ENCODE data around the gene CDSN. TPM values are rescaled to one million over a fixed set of nuclear protein-coding genes. Genes with fewer than 3 reads are reported as not detected.

The CDSN gene
- total and polyA plus RNA-seq, 2 of the 8 experiments (the other 6 are each of a cell fraction or from before 2014, with no cell fraction given), result not detected

- 0 out of 2 replicates have a peak overlapping the region, but pooled peaks have one; percentile 48 for H2BK20ac ChIP-seq (ENCODE audit: low read length)
- H3K9ac ChIP-seq (replicated peaks in 1 of 4; ENCODE audit: extremely low read depth in 1 of 4, low read depth in 3 of 4, low read length in 3 of 4), result no peak overlapping the region
- H2AK5ac ChIP-seq (ENCODE audit: low read depth, low read length), result no peak overlapping the region
- CTCF ChIA-PET (ENCODE audit: partially characterized antibody), result interaction anchor here (0.5 to 13.3 kb wide), 68 partner anchors 7 to 627 kb away, joined by 3 to 285 read pairs (median 4); partner anchors contain the start of genes MUC22, MUCL3, POU5F1 and PSORS1C2
- no peak overlapping the region for H3K14ac ChIP-seq (ENCODE audit: insufficient read length)
- H4K91ac ChIP-seq (replicated peaks; ENCODE audit: insufficient read length, low read length), result no peak overlapping the region
- no peak overlapping the region for H3K27ac ChIP-seq (ENCODE audit: low read depth, low read length)
- H3K56ac ChIP-seq (replicated peaks; ENCODE audit: insufficient read length, low read depth, low read length), result no peak overlapping the region
- H3K23me2 ChIP-seq (ENCODE audit: low read depth, low read length), result 0 out of 2 replicates have a peak, but pooled peaks cover 2% of the 10 kb centered on the region
- H4K8ac ChIP-seq (ENCODE audit: extremely low read depth, insufficient read depth, low read length), result no peak overlapping the region
- no peaks in the 10 kb centered on the region for H3K79me2 ChIP-seq (ENCODE audit: control insufficient read depth in 1 of 2, insufficient read depth in 2 of 2, low read length in 2 of 2)
- H2BK12ac ChIP-seq (ENCODE audit: low read depth, low read length), result peak overlapping the region; percentile 87; the same call in 1 of the 2 replicates
- no peak overlapping the region; the same call in 1 of the 2 replicates for H2BK15ac ChIP-seq (ENCODE audit: low read length)
- no peaks in the 10 kb centered on the region for H4K20me1 ChIP-seq (replicated peaks in 1 of 2; ENCODE audit: control insufficient read depth in 1 of 2, insufficient read depth in 2 of 2, low read length in 2 of 2)
- no peaks in the 10 kb centered on the region for H3K27me3 ChIP-seq (replicated peaks in 1 of 4; ENCODE audit: control insufficient read depth in 3 of 4, extremely low read depth in 1 of 4, insufficient read depth in 3 of 4, low read length in 3 of 4)
- FAIRE-seq (no peak), DNase-seq (ENCODE audit: low read depth in 1 of 2, low spot score in 2 of 2) (peak; percentile 29 to 84)
- no peak overlapping the region for H3K18ac ChIP-seq (ENCODE audit: extremely low read depth, low read length)
- peak overlapping the region; percentile 81; the same call in 1 of the 2 replicates for H2AFZ ChIP-seq (ENCODE audit: low read length)
- H3K23ac ChIP-seq (ENCODE audit: insufficient read length), result no peak overlapping the region
- H2BK5ac ChIP-seq (ENCODE audit: low read depth, low read length), result no peak overlapping the region
- H2BK120ac ChIP-seq (replicated peaks; ENCODE audit: low read depth, low read length), result no peak overlapping the region
- POLR2A ChIA-PET (ENCODE audit: partially characterized antibody), result interaction anchor here (0.6 to 1.8 kb wide), 7 partner anchors 9 to 543 kb away, joined by 3 to 5 read pairs (median 4); partner anchors contain the start of gene VARS2
- H4K5ac ChIP-seq (ENCODE audit: insufficient read length, low read depth, low read length), result no peak overlapping the region
- no peaks in the 10 kb centered on the region for H3K9me3 ChIP-seq (ENCODE audit: insufficient read depth in 2 of 2, low read depth in 1 of 2, low read length in 1 of 2)
- no peak overlapping the region for H3K4ac ChIP-seq (replicated peaks; ENCODE audit: insufficient read length, low read depth, low read length)
- H3K79me1 ChIP-seq (ENCODE audit: low read depth, low read length), result no peaks in the 10 kb centered on the region
- no peaks in the 10 kb centered on the region for H3K36me3 ChIP-seq (ENCODE audit: control insufficient read depth in 2 of 4, insufficient read depth in 4 of 4, low read length in 3 of 4)
- peaks cover 0 to 4% (median 3%) of the 10 kb centered on the region in 4 experiments; a peak in 6 of 7 replicates for H3K4me1 ChIP-seq (replicated peaks in 1 of 4; ENCODE audit: control insufficient read depth in 3 of 4, insufficient read depth in 4 of 4, low read length in 3 of 4)
- WGBS, 2 experiments (ENCODE audit: extremely low coverage in 1 of 2, insufficient coverage in 1 of 2, insufficient read length in 1 of 2, insufficient replicate concordance in 2 of 2, low coverage in 1 of 2, low lambda C conversion rate in 2 of 2, missing lambda C conversion rate in 1 of 2), result 38% methylated on average over 22 of the region's 22 CpGs; no CpG with 5 or more reads in 1 of the 2 experiments
- no peak overlapping the region for H3K4me3 ChIP-seq (ENCODE audit: extremely low read depth in 1 of 4, insufficient read depth in 2 of 4, low read depth in 3 of 4, low read length in 4 of 4)
- H3K4me2 ChIP-seq (ENCODE audit: insufficient read depth in 1 of 2, low read depth in 2 of 2, low read length in 2 of 2), result peak overlapping the region in 1 of 2 experiments; percentile 37; a peak in 2 of 4 replicates
- TF ChIP-seq RNF2 (IDR thresholded peaks at IDR 0.05; ENCODE audit: borderline replicate concordance, low read depth, low read length, missing control alignments, poor library complexity, severe bottlenecking) (no peak), GABPA (IDR thresholded peaks at IDR 0.05; ENCODE audit: borderline replicate concordance, insufficient read depth, low read length) (no peak), CTCF (IDR thresholded peaks at IDR 0.05; ENCODE audit: control extremely low read depth in 1 of 3, insufficient read depth in 1 of 3, low read depth in 1 of 3, low read length in 3 of 3) (peak; percentile 27 to 83 (median 76)), RBBP5 (IDR thresholded peaks at IDR 0.05; ENCODE audit: borderline replicate concordance, low read depth, low read length) (no peak), CBX8 (IDR thresholded peaks at IDR 0.05; ENCODE audit: borderline replicate concordance, low read depth, low read length) (no peak), TBP (IDR thresholded peaks at IDR 0.05; ENCODE audit: low read depth, low read length) (no peak), RAD21 (IDR thresholded peaks at IDR 0.05 in 1 of 2, conservative IDR thresholded peaks at IDR 0.05 in 1 of 2; ENCODE audit: low read depth in 2 of 2, low read length in 2 of 2) (peak; percentile 79 to 88), PHF8 (conservative IDR thresholded peaks at IDR 0.05; ENCODE audit: low read depth, low read length) (no peak)
Measured at GRCh38 chr6:31079656-31080261, 40.5 kb downstream of the CDSN start.

All from H1 (cell line).